SK-N-SH treated with all-trans-retinoic acid at 6 μM for 48 hours (cell line): ENCODE measurements around the gene ANK3.

Experiments
- ATAC-seq: fragments of 200-7000 bp; cut with Tn5 transposase; 3 replicates; pipeline ENCODE4 v1.9.1; 2020; ENCODE audit warnings: mild to moderate bottlenecking, moderate library complexity
- ARNTL ChIP-seq: fragments of 450-650 bp; formaldehyde crosslinking; IDR thresholded peaks from 2 replicates; pipeline ENCODE4 v1.5.0; 2020; ENCODE audit warnings: low read depth, mild to moderate bottlenecking, moderate library complexity, borderline replicate concordance
- BACH2 ChIP-seq: fragments of 250-450 bp; sonication (Bioruptor Pico); IDR thresholded peaks from 2 replicates; pipeline ENCODE4 v1.9.0; 2021; ENCODE audit warnings: mild to moderate bottlenecking, borderline replicate concordance
- CSDC2 ChIP-seq: fragments of 250-450 bp; sonication (Bioruptor Pico); IDR thresholded peaks from 2 replicates; pipeline ENCODE4 v1.5.0; 2020; ENCODE audit warnings: mild to moderate bottlenecking, moderate library complexity
- CSRNP3 ChIP-seq: fragments of 250-450 bp; sonication (Bioruptor Pico); IDR thresholded peaks from 2 replicates; pipeline ENCODE4 v1.5.1; 2021; ENCODE audit warnings: mild to moderate bottlenecking, moderate library complexity
- ESRRG ChIP-seq: fragments of 250-450 bp; sonication (Bioruptor Pico); IDR thresholded peaks from 2 replicates; pipeline ENCODE4 v1.6.1; 2021; ENCODE audit warnings: mild to moderate bottlenecking
- GLIS3 ChIP-seq: fragments of 250-450 bp; sonication (Bioruptor Pico); IDR thresholded peaks from 2 replicates; pipeline ENCODE4 v1.5.0; 2020; ENCODE audit warnings: mild to moderate bottlenecking, moderate library complexity
- ISL1 ChIP-seq: fragments of 250-450 bp; sonication (Bioruptor Pico); IDR thresholded peaks from 2 replicates; pipeline ENCODE4 v2.1.2; 2022; ENCODE audit warnings: mild to moderate bottlenecking, moderate library complexity
- OSR1 ChIP-seq: fragments of 250-450 bp; sonication (Bioruptor Pico); IDR thresholded peaks from 2 replicates; pipeline ENCODE4 v1.8.0; 2022; ENCODE audit warnings: moderate library complexity, mild to moderate bottlenecking, inconsistent platforms
- PATZ1 ChIP-seq: fragments of 250-450 bp; sonication (Bioruptor Pico); IDR thresholded peaks from 2 replicates; pipeline ENCODE4 v1.8.0; 2020; ENCODE audit warnings: mild to moderate bottlenecking, moderate library complexity, borderline replicate concordance
- POU6F1 ChIP-seq: fragments of 250-450 bp; sonication (Bioruptor Pico); IDR thresholded peaks from 2 replicates; pipeline ENCODE4 v1.8.0; 2021; ENCODE audit warnings: low read depth, mild to moderate bottlenecking, moderate library complexity, borderline replicate concordance
- PPARA ChIP-seq: fragments of 250-450 bp; sonication (Bioruptor Pico); IDR thresholded peaks from 2 replicates; pipeline ENCODE4 v1.5.0; 2020; ENCODE audit warnings: mild to moderate bottlenecking, borderline replicate concordance
- RARB ChIP-seq: fragments of 250-450 bp; sonication (Bioruptor Pico); IDR thresholded peaks from 2 replicates; pipeline ENCODE4 v1.8.0; 2021; ENCODE audit warnings: mild to moderate bottlenecking, moderate library complexity
- SNAI2 ChIP-seq: fragments of 250-450 bp; sonication (Bioruptor Pico); IDR thresholded peaks from 2 replicates; pipeline ENCODE4 v1.5.0; 2020; ENCODE audit warnings: mild to moderate bottlenecking, moderate library complexity
- TCF4 ChIP-seq: fragments of 250-450 bp; sonication (Bioruptor Pico); IDR thresholded peaks from 2 replicates; pipeline ENCODE4 v1.8.0; 2021; ENCODE audit warnings: mild to moderate bottlenecking, moderate library complexity, borderline replicate concordance
- TOX ChIP-seq: fragments of 250-450 bp; sonication (Bioruptor Pico); IDR thresholded peaks from 2 replicates; pipeline ENCODE4 v1.8.0; 2021; ENCODE audit warnings: mild to moderate bottlenecking, moderate library complexity, borderline replicate concordance
- ZC3H10 ChIP-seq: fragments of 250-450 bp; sonication (Bioruptor Pico); IDR thresholded peaks from 2 replicates; pipeline ENCODE4 v1.5.1; 2021; ENCODE audit warnings: mild to moderate bottlenecking, moderate library complexity
- ZFP3 ChIP-seq: fragments of 250-450 bp; sonication (Bioruptor Pico); IDR thresholded peaks from 2 replicates; pipeline ENCODE4 v1.5.0; 2020; ENCODE audit warnings: mild to moderate bottlenecking, moderate library complexity
- ZFP30 ChIP-seq: fragments of 450-650 bp; formaldehyde crosslinking; IDR thresholded peaks from 2 replicates; pipeline ENCODE4 v1.5.0; 2022; ENCODE audit warnings: mild to moderate bottlenecking, moderate library complexity
- ZNF565 ChIP-seq: fragments of 450-650 bp; formaldehyde crosslinking; conservative IDR thresholded peaks from 2 replicates; pipeline ENCODE4 v1.5.0; 2020; ENCODE audit warnings: low read depth, mild to moderate bottlenecking, moderate library complexity
- ZNF70 ChIP-seq: fragments of 450-650 bp; formaldehyde crosslinking; IDR thresholded peaks from 2 replicates; pipeline ENCODE4 v1.5.0; 2020; ENCODE audit warnings: mild to moderate bottlenecking, moderate library complexity
- ZNF8 ChIP-seq: fragments of 450-650 bp; formaldehyde crosslinking; IDR thresholded peaks from 2 replicates; pipeline ENCODE4 v1.5.0; 2020; ENCODE audit warnings: mild to moderate bottlenecking, moderate library complexity
- TF ChIP-seq, protein P1 (sequence below): fragments of 250-450 bp; sonication (Bioruptor Pico); IDR thresholded peaks from 2 replicates; pipeline ENCODE4 v1.5.0; 2020; ENCODE audit warnings: mild to moderate bottlenecking, moderate library complexity
- TF ChIP-seq, protein P2 (sequence below): fragments of 250-450 bp; sonication (Bioruptor Pico); IDR thresholded peaks from 2 replicates; pipeline ENCODE4 v1.5.1; 2020; ENCODE audit warnings: low read depth, mild to moderate bottlenecking, moderate library complexity

Gene ANK3

DNA sequence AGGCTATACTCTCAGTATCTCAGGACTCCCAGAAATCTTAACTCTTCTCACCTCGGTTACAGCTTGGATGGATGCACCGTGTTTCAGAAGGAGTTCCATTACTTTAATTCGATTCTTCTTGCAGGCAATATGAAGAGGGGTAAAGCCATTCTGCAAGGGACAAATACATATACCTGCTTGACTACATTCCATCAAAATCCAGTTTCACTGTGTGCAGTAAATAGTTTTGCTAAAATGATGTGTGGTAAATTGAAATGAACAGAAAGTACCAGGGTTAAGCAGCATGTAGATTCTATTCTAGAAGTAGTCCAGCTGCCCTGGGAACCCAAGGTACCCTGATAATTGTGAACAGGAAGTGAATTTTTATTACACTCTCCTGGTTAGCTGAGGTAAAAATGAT lies 183.9 kb downstream of the ANK3 start:
- TF ChIP-seq ZNF8, result no peak
- TF ChIP-seq ARNTL (CRISPR knock-in tag), result no peak
- no peak for TF ChIP-seq POU6F1 (CRISPR knock-in tag)
- TF ChIP-seq, protein P1, sequence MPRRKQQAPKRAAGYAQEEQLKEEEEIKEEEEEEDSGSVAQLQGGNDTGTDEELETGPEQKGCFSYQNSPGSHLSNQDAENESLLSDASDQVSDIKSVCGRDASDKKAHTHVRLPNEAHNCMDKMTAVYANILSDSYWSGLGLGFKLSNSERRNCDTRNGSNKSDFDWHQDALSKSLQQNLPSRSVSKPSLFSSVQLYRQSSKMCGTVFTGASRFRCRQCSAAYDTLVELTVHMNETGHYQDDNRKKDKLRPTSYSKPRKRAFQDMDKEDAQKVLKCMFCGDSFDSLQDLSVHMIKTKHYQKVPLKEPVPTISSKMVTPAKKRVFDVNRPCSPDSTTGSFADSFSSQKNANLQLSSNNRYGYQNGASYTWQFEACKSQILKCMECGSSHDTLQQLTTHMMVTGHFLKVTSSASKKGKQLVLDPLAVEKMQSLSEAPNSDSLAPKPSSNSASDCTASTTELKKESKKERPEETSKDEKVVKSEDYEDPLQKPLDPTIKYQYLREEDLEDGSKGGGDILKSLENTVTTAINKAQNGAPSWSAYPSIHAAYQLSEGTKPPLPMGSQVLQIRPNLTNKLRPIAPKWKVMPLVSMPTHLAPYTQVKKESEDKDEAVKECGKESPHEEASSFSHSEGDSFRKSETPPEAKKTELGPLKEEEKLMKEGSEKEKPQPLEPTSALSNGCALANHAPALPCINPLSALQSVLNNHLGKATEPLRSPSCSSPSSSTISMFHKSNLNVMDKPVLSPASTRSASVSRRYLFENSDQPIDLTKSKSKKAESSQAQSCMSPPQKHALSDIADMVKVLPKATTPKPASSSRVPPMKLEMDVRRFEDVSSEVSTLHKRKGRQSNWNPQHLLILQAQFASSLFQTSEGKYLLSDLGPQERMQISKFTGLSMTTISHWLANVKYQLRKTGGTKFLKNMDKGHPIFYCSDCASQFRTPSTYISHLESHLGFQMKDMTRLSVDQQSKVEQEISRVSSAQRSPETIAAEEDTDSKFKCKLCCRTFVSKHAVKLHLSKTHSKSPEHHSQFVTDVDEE, result no peak
- TF ChIP-seq SNAI2 (CRISPR knock-in tag), result no peak
- TF ChIP-seq TCF4, result no peak
- TF ChIP-seq ZNF70 (CRISPR knock-in tag), result no peak
- TF ChIP-seq ZC3H10 (CRISPR knock-in tag), result no peak
- TF ChIP-seq GLIS3, result no peak
- no peak for TF ChIP-seq OSR1 (CRISPR knock-in tag)
- no peak for TF ChIP-seq PATZ1 (CRISPR knock-in tag)
- no peak for TF ChIP-seq ZFP30 (CRISPR knock-in tag)
- no peak for TF ChIP-seq BACH2 (CRISPR knock-in tag)
- no peak for TF ChIP-seq RARB (CRISPR knock-in tag)
- TF ChIP-seq CSRNP3 (CRISPR knock-in tag), result no peak
- no peak for TF ChIP-seq TOX (CRISPR knock-in tag)
- TF ChIP-seq ZNF565 (CRISPR knock-in tag), result no peak
- no peak for TF ChIP-seq ESRRG (CRISPR knock-in tag)
- no peak for TF ChIP-seq ISL1 (CRISPR knock-in tag)
- TF ChIP-seq, all 23 proteins: peak for 0
- ATAC-seq, result no peak

DNA sequence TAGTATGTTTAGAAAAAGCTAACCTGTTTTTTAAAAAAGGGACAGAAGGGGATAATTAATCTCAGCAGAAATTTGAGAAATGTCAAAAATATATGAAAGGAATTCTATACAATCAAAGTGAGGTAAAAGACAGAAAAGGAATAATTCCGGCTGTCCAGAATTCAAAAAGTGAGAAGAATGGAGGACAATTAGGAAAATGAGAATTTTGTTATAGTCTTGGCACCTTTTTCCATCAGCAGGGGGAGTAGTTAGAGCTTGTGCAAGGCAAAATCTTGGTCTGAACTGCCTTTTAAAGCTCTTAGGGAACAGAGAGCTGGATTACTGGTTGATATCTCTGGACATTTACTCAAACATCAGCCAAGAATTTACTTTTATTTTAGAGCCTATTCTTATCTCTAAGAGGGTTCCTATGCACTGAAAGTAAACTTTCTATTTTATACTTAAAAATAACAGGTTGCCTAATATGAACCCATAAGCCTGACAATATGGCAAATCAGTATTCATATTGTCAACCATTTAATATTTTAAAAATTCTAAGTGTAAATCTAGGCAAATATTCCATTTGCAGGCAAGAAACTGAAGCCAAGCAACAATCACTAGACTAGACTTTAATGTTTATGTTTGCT lies 185.6 kb downstream of the ANK3 start:
- ATAC-seq, result peak; percentile 67; the same call in 2 of the 3 replicates
- TF ChIP-seq ZC3H10 (CRISPR knock-in tag) (no peak), POU6F1 (CRISPR knock-in tag) (no peak), ESRRG (CRISPR knock-in tag) (no peak), ZFP30 (CRISPR knock-in tag) (no peak), ZFP3 (CRISPR knock-in tag) (no peak), ARNTL (CRISPR knock-in tag) (no peak), ZNF70 (CRISPR knock-in tag) (no peak), PPARA (no peak), OSR1 (CRISPR knock-in tag) (no peak), SNAI2 (CRISPR knock-in tag) (no peak), ZNF8 (no peak), GLIS3 (no peak), ISL1 (CRISPR knock-in tag) (no peak), TCF4 (no peak), CSDC2 (CRISPR knock-in tag) (no peak)
- TF ChIP-seq, protein P1, result no peak
- TF ChIP-seq, protein P2, sequence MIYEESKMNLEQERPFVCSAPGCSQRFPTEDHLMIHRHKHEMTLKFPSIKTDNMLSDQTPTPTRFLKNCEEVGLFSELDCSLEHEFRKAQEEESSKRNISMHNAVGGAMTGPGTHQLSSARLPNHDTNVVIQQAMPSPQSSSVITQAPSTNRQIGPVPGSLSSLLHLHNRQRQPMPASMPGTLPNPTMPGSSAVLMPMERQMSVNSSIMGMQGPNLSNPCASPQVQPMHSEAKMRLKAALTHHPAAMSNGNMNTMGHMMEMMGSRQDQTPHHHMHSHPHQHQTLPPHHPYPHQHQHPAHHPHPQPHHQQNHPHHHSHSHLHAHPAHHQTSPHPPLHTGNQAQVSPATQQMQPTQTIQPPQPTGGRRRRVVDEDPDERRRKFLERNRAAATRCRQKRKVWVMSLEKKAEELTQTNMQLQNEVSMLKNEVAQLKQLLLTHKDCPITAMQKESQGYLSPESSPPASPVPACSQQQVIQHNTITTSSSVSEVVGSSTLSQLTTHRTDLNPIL, result no peak
